GM19438 (cell line): Measurements from ENCODE around the gene STXBP6.

Experiments
- ATAC-seq: cut with Tn5 transposase; IDR thresholded peaks from one replicate; pipeline ENCODE4 v1.9.1; 2021; ENCODE audit warnings: low read depth; ENCODE audit not compliant: unreplicated experiment

STXBP6 gene

GRCh38 chr14:25049568-25050268, at the start of gene STXBP6:
STXBP6 (minus strand) TSS chr14:25050147; CDS start chr14:24974818, 75,329 bp downstream.
- peak; percentile 79 for ATAC-seq

- no peak for ATAC-seq
These were observed 47.2 kb upstream of the STXBP6 start for GRCh38 chr14:25097120-25097519.

GRCh38 chr14:25095736-25096437, 45.9 kb upstream of the STXBP6 start:
- ATAC-seq, result no peak

GRCh38 chr14:25094171-25094907, 44.4 kb upstream of the STXBP6 start:
- ATAC-seq, result no peak

- ATAC-seq, result no peak
These were observed 42.4 kb upstream of the STXBP6 start for GRCh38 chr14:25092258-25092740.

GRCh38 chr14:25090716-25091454, 40.9 kb upstream of the STXBP6 start:
- ATAC-seq, result no peak

- ATAC-seq, result no peak
These were observed 40.3 kb upstream of the STXBP6 start for GRCh38 chr14:25090256-25090655.

- no peak for ATAC-seq
These were observed 39.5 kb upstream of the STXBP6 start for GRCh38 chr14:25089496-25089895.

- no peak for ATAC-seq
These were observed 37.0 kb upstream of the STXBP6 start for GRCh38 chr14:25086821-25087396.

GRCh38 chr14:25086081-25086480, 36.1 kb upstream of the STXBP6 start:
- no peak for ATAC-seq

GRCh38 chr14:25080682-25081081, 30.7 kb upstream of the STXBP6 start:
- no peak for ATAC-seq

- ATAC-seq, result no peak
These were observed 29.4 kb upstream of the STXBP6 start for GRCh38 chr14:25079311-25079710.

- ATAC-seq, result no peak
These were observed 24.2 kb upstream of the STXBP6 start for GRCh38 chr14:25074099-25074685.

- ATAC-seq, result no peak
These were observed 19.9 kb upstream of the STXBP6 start for GRCh38 chr14:25069879-25070278.

- ATAC-seq, result no peak
These were observed 17.7 kb upstream of the STXBP6 start for GRCh38 chr14:25067600-25067999.

- ATAC-seq, result no peak
These were observed 12.0 kb upstream of the STXBP6 start for GRCh38 chr14:25062022-25062321.

- no peak for ATAC-seq
These were observed 6.7 kb upstream of the STXBP6 start for GRCh38 chr14:25056688-25057078.

GRCh38 chr14:25055992-25056687, 6.2 kb upstream of the STXBP6 start:
- ATAC-seq, result no peak

- ATAC-seq, result no peak
These were observed 5.1 kb upstream of the STXBP6 start for GRCh38 chr14:25055005-25055404.

- no peak for ATAC-seq
These were observed 3.6 kb upstream of the STXBP6 start for GRCh38 chr14:25053585-25053984.
